HepG2 (cell line): ENCODE measurements around the gene KLHL5. TPM values are rescaled to one million over a fixed set of nuclear protein-coding genes. Genes with fewer than 3 reads are reported as not detected.

ENCODE experiments used
- ATAC-seq: fragments of 200-7000 bp; cut with Tn5 transposase; 3 replicates; pipeline ENCODE4 v1.9.1; 2020; ENCODE audit warnings: mild to moderate bottlenecking, moderate library complexity
- BruUV-seq: library from RNA; stranded (reverse); fragments of 400-500 nt; replicated peaks from 2 replicates; lab custom pipeline; 2021; lab: Mats Ljungman, UMichigan
- CTCF ChIA-PET: fragments of 300-600 bp; formaldehyde crosslinking; extraction: SDS; loops from one replicate; lab custom pipeline; 2021; ENCODE audit warnings: low total read pairs, inconsistent platforms, low intra/inter-chr PET ratio; lab: Yijun Ruan, JAX
- POLR2A ChIA-PET: fragments of 350-600 bp; sonication (Branson Sonifier 250); formaldehyde crosslinking; loops from one replicate; lab custom pipeline; 2020; ENCODE audit warnings: antibody characterized with exemption, inconsistent platforms; lab: Yijun Ruan, JAX
- DNase-seq: peaks from one replicate; pipeline ENCODE4 v3.0.0-alpha.2; 2015; ENCODE audit warnings: low spot score
- FAIRE-seq: peaks from 3 replicates; lab custom pipeline; 2011; peaks lifted over from hg19 to GRCh38; lab: Jason Lieb, UNC
- H2AFZ ChIP-seq: one replicate; pipeline ENCODE4 v1.6.1; 2011; ENCODE audit warnings: low read length, inconsistent platforms
- H3K27ac ChIP-seq: fragments of 300-600 bp; 3 replicates; pipeline ENCODE4 v1.8.0; 2011; ENCODE audit warnings: mixed run types, mild to moderate bottlenecking, mixed read lengths, low read length, inconsistent platforms; ENCODE audit not compliant: insufficient read depth; ENCODE audit errors: extremely low read length
- H3K27me3 ChIP-seq, 2 experiments: fragments of 200-600 bp in 1 of 2; 2 replicates in 1 of 2; 3 replicates in 1 of 2; pipeline versions ENCODE4 v1.6.0 to v1.8.0; 2011; ENCODE audit warnings: low read length in 2 of 2, mild to moderate bottlenecking in 2 of 2, moderate library complexity in 2 of 2, inconsistent platforms in 1 of 2; ENCODE audit not compliant: insufficient read depth in 2 of 2, control insufficient read depth in 1 of 2
- H3K36me3 ChIP-seq, 2 experiments: fragments of 200-600 bp in 1 of 2; replicated peaks in 1 of 2; 2 replicates in 1 of 2; 3 replicates in 1 of 2; pipeline versions ENCODE4 v1.5.1 to v1.8.0; 2011; ENCODE audit warnings: low read length in 2 of 2, inconsistent platforms in 1 of 2; ENCODE audit not compliant: insufficient read depth in 2 of 2, control insufficient read depth in 1 of 2
- H3K4me1 ChIP-seq: 2 replicates; pipeline ENCODE4 v1.5.1; 2012; ENCODE audit warnings: low read length, inconsistent platforms; ENCODE audit not compliant: insufficient read depth
- H3K4me2 ChIP-seq: 2 replicates; pipeline ENCODE4 v1.6.0; 2011; ENCODE audit warnings: low read depth, low read length, inconsistent platforms
- H3K4me3 ChIP-seq, 3 experiments: fragments of 200-600 bp in 1 of 3; sonication (generic), shearing (Covaris generic) in 1 of 3; replicated peaks in 1 of 3; 2 replicates each; pipeline ENCODE4 v1.5.1; 2011 to 2016; ENCODE audit warnings: low read length in 3 of 3, inconsistent platforms in 2 of 3, low read depth in 2 of 3, mild to moderate bottlenecking in 2 of 3, control low read depth in 1 of 3, mixed read lengths in 1 of 3; ENCODE audit not compliant: insufficient read depth in 1 of 3
- H3K79me2 ChIP-seq: one replicate; pipeline ENCODE4 v1.6.1; 2011; ENCODE audit warnings: low read length, inconsistent platforms; ENCODE audit not compliant: insufficient read depth
- H3K9ac ChIP-seq: 2 replicates; pipeline ENCODE4 v1.6.0; 2011; ENCODE audit warnings: mild to moderate bottlenecking, low read depth, low read length, inconsistent platforms; ENCODE audit not compliant: insufficient read depth
- H3K9me3 ChIP-seq: 2 replicates; pipeline ENCODE4 v1.5.1; 2012; ENCODE audit warnings: mild to moderate bottlenecking, low read length
- H4K20me1 ChIP-seq: 2 replicates; pipeline ENCODE4 v1.6.0; 2011; ENCODE audit warnings: inconsistent platforms, mild to moderate bottlenecking, low read length, moderate library complexity; ENCODE audit not compliant: insufficient read depth
- KAT2B ChIP-seq: fragments of 150-350 bp; IDR thresholded peaks from 2 replicates; pipeline ENCODE4 v1.6.1; 2014; ENCODE audit warnings: low read depth, low read length, borderline replicate concordance
- KLF9 ChIP-seq: IDR thresholded peaks from 2 replicates; pipeline ENCODE4 v1.6.1; 2016; ENCODE audit warnings: low read depth
- MBD4 ChIP-seq: IDR thresholded peaks from 2 replicates; pipeline ENCODE4 v1.6.1; 2012; ENCODE audit warnings: low read length, inconsistent platforms, borderline replicate concordance
- MYC ChIP-seq: sonication (generic); formaldehyde crosslinking; IDR thresholded peaks from 2 replicates; pipeline ENCODE4 v1.9.0; 2021; ENCODE audit warnings: missing genetic modification reagents, borderline replicate concordance
- RXRB ChIP-seq: IDR thresholded peaks from 2 replicates; pipeline ENCODE4 v1.6.1; 2016; ENCODE audit warnings: borderline replicate concordance, missing genetic modification reagents, missing compliant biosample characterization
- SRF ChIP-seq: IDR thresholded peaks from 2 replicates; pipeline ENCODE4 v1.6.1; 2011; ENCODE audit warnings: mild to moderate bottlenecking, low read depth, low read length, moderate library complexity
- YY1 ChIP-seq: IDR thresholded peaks from 2 replicates; pipeline ENCODE4 v1.6.1; 2011; ENCODE audit warnings: low read length, low read depth, moderate library complexity, mild to moderate bottlenecking; ENCODE audit not compliant: insufficient read depth, insufficient replicate concordance
- ZNF12 ChIP-seq: sonication (generic); formaldehyde crosslinking; IDR thresholded peaks from 2 replicates; pipeline ENCODE4 v1.5.0; 2020; ENCODE audit warnings: missing genetic modification reagents
- ZNF772 ChIP-seq: sonication (generic); formaldehyde crosslinking; IDR thresholded peaks from 2 replicates; pipeline ENCODE4 v1.5.0; 2020; ENCODE audit warnings: mild to moderate bottlenecking, missing genetic modification reagents
- WGBS: methylation state at CpG from one replicate; pipeline ENCODE4 v1.1.6; 2017; ENCODE audit warnings: low lambda C conversion rate; 5-methylcytosine and 5-hydroxymethylcytosine counted together
- in situ Hi-C: cut with HindIII; loops from 2 replicates; pipeline ENCODE4 v1.10.0; 2017; ENCODE audit warnings: low pct_unique_long_range_greater_than_20kb; ENCODE audit not compliant: extremely low pct_ligation_motif_present
- intact Hi-C: fragments of 100-400 bp; cut with micrococcal nuclease; formaldehyde crosslinking; loops from one replicate; pipeline ENCODE4 v1.10.0; 2022; ENCODE audit not compliant: unreplicated experiment
- polyA plus RNA-seq, 8 experiments: library from polyadenylated mRNA; depleted of rRNA in 3 of 8; stranded (reverse) in 7 of 8; unstranded in 1 of 8; fragments of >200 nt; fragmentation: Illumina TruSeq in 4 of 8; extraction: Trizol in 4 of 8; gene quantifications; 2 replicates each; pipeline versions ENCODE4 v1.2.1 to v1.2.3, GENCODE V29; 2011 to 2016; ENCODE audit warnings: low read depth in 4 of 8, missing spikeins in 1 of 8, mixed read lengths in 1 of 8; ENCODE audit not compliant: insufficient read depth in 1 of 8
- total RNA-seq, 5 experiments: library from RNA; depleted of rRNA; stranded (reverse); fragments of >200 nt; fragmentation: Illumina TruSeq; extraction: Trizol; gene quantifications; 2 replicates each; pipeline ENCODE4 v1.2.3, GENCODE V29; 2016; ENCODE audit warnings: low read depth in 1 of 5
- TF ChIP-seq, protein P1 (sequence below): sonication (generic); formaldehyde crosslinking; IDR thresholded peaks from 2 replicates; pipeline ENCODE4 v1.4.0; 2020; ENCODE audit warnings: mild to moderate bottlenecking, low read depth, missing genetic modification reagents

Gene KLHL5
- total and polyA plus RNA-seq, 2 of the 13 experiments (the other 11 are each of a cell fraction or from before 2014, with no cell fraction given): 36.2 to 38.7 TPM

DNA sequence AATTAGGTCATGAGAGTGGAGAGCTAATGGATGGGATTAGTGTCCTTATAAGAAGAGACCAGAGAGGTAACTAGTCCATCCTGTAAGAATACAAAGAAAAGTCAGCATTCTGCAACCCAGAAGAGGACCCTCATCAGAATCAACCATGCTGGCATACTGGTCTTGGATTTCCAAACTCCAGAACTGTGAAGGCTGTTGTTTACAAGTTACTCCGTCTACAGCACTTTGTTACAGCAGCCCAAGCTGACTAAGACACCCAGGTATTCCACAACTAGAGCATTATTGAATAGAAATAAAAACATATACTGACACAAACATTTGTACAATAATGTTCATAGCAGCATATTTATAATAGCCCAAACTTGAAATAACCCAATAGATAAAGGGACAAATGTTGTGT lies 39.0 kb upstream of the KLHL5 start:
- Histone ChIP-seq H3K4me1 (peaks cover 8% of the 10 kb centered on the region), H3K27me3 (no peaks in the 10 kb centered on the region), H3K27ac (no peak overlapping the region), H3K79me2 (no peaks in the 10 kb centered on the region), H2AFZ (no peak overlapping the region), H3K9ac (no peak overlapping the region), H3K36me3 (no peaks in the 10 kb centered on the region), H3K4me2 (no peak overlapping the region), H4K20me1 (no peaks in the 10 kb centered on the region), H3K9me3 (no peaks in the 10 kb centered on the region), H3K4me3 (no peak overlapping the region)
- ChIA-PET CTCF (no interaction called here), POLR2A (no interaction called here)
- DNase-seq: no peak
- intact Hi-C loops (no loop called here), in situ Hi-C loops (no loop called here)
- TF ChIP-seq RXRB (CRISPR knock-in tag) (no peak), ZNF12 (CRISPR knock-in tag) (peak; percentile 68; the same call in 1 of the 2 replicates)
- ATAC-seq: no peak
- no peak for FAIRE-seq
- BruUV-seq: no TSS peak
- WGBS: 68% methylated on average over 1 of the region's 1 CpG

DNA sequence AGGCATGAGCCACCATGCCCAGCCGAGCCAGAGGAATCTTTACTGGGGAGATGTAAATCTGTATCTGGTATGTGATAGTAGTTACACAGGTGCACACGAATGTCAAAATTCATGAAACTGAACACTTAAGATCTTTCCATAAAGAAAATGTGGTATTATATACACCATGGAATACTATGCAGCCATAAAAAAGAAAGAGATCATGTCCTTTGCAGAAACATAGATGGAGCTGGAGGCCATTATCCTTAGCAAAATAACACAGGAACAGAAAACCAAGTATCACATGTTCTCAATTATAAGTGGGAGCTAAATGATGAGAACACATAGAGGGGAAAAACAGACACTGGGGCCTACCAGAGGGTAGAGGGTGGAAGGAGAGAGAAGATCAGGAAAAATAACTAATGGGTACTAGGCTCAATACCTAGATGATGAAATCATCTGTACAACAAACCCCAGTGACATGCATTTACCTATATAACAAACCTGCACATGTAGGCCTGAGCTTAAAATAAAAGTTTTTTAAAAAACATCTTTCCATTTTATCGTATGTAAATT lies 37.6 kb upstream of the KLHL5 start:
- no peak overlapping the region for H2AFZ ChIP-seq
- intact Hi-C loops: no loop called here
- DNase-seq (no peak), ATAC-seq (no peak)
- H3K9me3 ChIP-seq: no peaks in the 10 kb centered on the region
- H3K9ac ChIP-seq: no peak overlapping the region
- WGBS: 87% methylated on average over 3 of the region's 3 CpGs
- POLR2A ChIA-PET: no interaction called here
- H3K79me2 ChIP-seq: no peaks in the 10 kb centered on the region
- H3K36me3 ChIP-seq: no peaks in the 10 kb centered on the region
- TF ChIP-seq SRF (no peak), YY1 (no peak), KLF9 (no peak), MYC (no peak), ZNF12 (CRISPR knock-in tag) (no peak), MBD4 (no peak), KAT2B (no peak), ZNF772 (no peak)
- TF ChIP-seq, protein P1, sequence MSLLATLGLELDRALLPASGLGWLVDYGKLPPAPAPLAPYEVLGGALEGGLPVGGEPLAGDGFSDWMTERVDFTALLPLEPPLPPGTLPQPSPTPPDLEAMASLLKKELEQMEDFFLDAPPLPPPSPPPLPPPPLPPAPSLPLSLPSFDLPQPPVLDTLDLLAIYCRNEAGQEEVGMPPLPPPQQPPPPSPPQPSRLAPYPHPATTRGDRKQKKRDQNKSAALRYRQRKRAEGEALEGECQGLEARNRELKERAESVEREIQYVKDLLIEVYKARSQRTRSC (CRISPR knock-in tag): no peak
- TF ChIP-seq, all 625 proteins: peak for 0
- CTCF ChIA-PET: no interaction called here
- no TSS peak for BruUV-seq
- no peak for FAIRE-seq
- H3K4me2 ChIP-seq: no peak overlapping the region
- in situ Hi-C loops: no loop called here
- no peak overlapping the region for H3K4me3 ChIP-seq
- H3K27me3 ChIP-seq: no peaks in the 10 kb centered on the region
- peaks cover 8% of the 10 kb centered on the region for H3K4me1 ChIP-seq
- H4K20me1 ChIP-seq: no peaks in the 10 kb centered on the region
- H3K27ac ChIP-seq: no peak overlapping the region
